Measurements from ENCODE around the gene PSMD9.

- TF ChIP-seq CTCF (IDR thresholded peaks at IDR 0.05) (peak in 1 of 6 experiments; percentile 45), POLR2A (IDR thresholded peaks at IDR 0.05) (no peak)
Observed at GRCh38 chr12:121888083-121888477, 510 bp upstream of the PSMD9 start.

Data from adrenal gland (tissue), 5 donors.